GM18861 (cell line): ENCODE data around the gene CAV3.

Source experiments
- ATAC-seq: cut with Tn5 transposase; IDR thresholded peaks from one replicate; pipeline ENCODE4 v1.9.1; 2021; ENCODE audit not compliant: unreplicated experiment

Gene CAV3

DNA sequence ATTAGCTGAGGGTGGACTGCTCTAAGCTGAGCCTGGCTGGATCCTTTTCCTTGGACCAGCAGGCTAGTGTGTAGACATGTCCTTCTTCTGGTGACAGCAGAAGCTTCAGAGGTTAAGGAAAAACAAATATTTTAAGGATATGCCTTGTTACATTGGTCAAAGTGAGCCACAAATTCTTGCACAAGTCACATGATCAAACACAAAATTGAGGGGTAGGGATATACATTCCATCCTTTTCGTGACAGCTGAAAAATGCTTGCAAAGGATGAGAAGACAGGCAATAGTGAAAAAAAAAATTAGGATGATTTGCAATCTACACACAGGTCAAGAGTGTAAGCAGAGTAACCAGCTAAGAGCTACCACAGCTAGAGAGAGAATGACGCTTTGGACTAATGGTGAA is 56.9 kb downstream of the CAV3 start:
- no peak for ATAC-seq

DNA sequence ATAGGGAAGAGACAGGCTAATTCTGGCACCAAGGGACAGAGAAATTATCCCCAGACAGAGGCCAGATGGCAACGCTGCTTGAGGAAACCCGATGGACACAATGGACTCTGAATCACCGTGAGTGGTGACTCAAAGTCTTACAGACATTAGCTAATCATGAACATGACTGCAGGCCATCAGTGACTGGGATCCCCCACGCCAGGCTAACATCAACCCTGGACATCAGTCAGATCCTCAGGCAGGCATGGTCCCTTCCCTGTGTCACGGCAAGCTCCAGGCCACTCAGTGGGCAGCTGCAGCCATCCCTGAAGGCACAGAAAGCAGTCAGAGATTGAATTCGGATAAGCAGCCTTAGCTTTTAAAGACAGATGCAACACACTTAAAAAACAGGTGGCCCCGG is 59.6 kb downstream of the CAV3 start:
- no peak for ATAC-seq

DNA sequence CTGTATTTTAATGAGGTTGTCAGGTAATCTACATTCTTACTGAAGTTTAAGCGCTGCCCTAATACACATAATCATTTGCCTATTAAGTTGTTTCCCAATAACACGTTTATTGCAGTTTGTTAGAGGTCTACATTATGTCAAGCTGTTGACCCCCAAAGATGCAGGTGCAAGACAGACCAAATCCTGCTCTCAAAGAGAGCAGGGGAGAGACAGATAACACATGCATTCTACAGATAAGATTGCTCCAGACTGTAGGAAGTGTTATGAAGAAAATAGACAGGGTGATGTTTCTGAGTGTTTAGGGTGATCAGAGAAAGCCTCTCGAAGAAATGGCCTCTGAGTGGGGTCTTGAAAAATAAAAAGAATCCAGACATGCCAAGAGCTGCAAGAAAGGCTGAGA is 60.6 kb downstream of the CAV3 start:
- ATAC-seq, result no peak
